HG02970 (cell line): ENCODE data around the gene MYG1.

Experiments used
- ATAC-seq: cut with Tn5 transposase; IDR thresholded peaks from one replicate; pipeline ENCODE4 v1.9.1; 2021; ENCODE audit warnings: mild to moderate bottlenecking, moderate library complexity, moderate number of reproducible peaks; ENCODE audit not compliant: unreplicated experiment, low FRiP score

Gene MYG1

GRCh38 chr12:53299454-53300180 lies at the start of gene MYG1:
Gene MYG1 (plus strand): TSS chr12:53299695. CDS start chr12:53299738, 43 bp downstream.
- no peak for ATAC-seq

DNA sequence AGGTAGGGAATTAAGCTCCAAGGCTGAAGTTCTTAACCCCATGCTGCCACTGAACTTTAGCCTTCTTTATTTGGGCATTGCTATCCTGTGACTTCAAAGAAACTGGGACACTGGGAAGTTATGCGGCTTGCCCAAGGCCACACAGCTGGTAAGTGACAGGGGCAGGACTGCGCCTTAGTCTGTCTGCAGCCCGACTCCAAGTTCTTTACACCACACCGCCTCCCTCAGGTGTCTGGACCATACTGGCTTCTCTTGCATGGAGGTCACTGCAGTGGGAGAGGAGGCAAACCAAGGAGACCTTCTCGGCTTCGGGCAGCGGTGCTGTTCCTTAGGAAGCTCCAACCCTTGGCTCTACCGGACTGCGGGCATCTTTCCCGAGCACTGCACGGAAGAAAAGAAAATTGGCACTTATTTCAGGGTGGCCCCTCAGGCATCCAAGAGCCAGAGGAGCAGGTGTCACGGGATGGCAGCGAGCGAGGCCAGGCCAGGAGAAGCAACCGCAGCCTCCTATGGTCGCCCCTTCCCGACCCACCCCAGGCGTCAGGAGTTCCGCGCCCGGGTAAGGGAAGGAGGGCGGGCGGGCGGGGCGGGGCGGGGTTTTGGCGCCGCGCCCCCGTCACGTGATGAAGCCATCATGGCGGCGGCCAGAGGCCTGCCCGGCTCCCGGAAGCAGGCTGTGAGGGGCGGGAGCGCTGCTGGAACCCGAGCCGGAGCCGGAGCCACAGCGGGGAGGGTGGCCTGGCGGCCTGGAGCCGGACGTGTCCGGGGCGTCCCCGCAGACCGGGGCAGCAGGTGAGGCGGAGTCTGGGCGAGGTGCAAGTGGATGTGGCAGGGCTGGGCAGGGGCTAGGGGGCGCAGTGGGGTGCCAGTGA lies 47.8 kb upstream of the MYG1 start:
- ATAC-seq: peak; percentile 60

DNA sequence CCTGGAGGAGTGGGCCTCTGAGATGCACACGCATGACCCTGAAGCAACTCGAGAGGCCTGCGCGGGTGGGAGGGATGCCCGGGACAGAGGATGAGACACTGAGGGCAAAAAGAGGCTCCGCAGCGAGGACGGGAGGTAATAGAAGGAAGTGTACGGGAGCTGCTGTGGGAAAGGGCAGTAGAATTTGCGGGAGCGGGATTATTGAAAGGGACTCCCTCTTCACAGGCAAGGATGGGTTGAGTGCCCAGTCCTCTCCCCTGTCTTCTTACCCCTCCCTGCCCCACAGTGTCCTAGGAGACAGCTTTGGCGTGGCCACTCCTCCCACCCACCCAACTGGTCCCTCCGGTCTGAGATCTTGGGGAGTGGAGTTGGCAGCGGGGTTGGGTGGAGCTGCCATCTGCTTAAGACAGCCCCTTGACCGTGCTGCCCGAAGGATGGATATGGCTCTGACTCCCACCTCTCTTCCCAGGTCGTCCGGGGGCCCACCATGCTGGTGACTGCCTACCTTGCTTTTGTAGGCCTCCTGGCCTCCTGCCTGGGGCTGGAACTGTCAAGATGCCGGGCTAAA lies 47.1 kb upstream of the MYG1 start:
- peak; percentile 11 for ATAC-seq

- ATAC-seq: no peak
These were observed 46.2 kb upstream of the MYG1 start for GRCh38 chr12:53253298-53253697.

- no peak for ATAC-seq
These were observed 44.5 kb upstream of the MYG1 start for GRCh38 chr12:53254816-53255545.

GRCh38 chr12:53255996-53256395 lies 43.5 kb upstream of the MYG1 start:
- ATAC-seq: no peak

DNA sequence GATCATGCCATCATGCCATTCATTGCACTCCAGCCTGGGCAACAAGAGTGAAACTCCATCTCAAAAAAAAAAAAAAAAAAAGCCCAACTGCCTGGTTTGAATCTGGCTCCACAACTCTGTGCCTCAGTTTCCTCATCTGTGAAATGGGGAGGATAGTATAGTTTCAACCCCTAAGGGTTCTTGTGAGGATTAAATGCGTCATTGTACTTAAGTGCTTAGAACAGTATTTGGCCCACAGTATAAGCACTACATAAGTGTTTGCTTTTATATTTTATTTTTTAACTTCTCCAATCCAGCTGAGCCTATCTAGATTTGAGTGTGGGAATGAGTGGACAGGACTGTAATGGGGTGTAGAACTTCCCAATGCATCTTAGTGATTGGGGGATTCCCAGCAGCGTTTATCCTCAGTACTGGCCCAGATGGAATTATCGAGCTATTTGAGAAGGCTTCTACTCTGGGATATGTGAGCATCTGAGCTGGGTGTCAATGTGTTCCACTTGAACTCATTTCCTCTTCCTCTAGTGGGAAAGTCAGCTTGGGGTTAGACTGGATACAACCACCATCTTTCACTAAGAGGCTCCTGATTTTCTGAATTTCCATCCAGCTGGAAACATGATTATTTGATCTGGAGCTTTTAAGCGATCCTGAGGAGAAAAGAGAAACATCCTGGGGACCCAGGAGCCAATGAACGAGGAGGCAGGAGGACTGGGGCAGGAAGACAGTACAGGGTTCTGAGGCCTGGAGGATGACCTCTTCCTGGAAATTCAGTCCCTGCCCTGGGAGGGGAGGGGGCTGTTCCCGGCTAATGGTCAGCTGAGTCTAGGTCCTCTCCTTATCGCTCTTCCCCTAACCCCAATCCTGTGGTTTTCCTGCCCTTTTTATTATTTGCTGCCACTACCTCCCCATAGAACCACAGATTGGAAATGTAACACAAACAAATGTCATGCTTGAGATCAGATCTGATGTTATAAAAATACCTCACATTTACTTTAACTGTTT lies 40.7 kb upstream of the MYG1 start:
- no peak for ATAC-seq

- no peak for ATAC-seq
These were observed 39.6 kb upstream of the MYG1 start for GRCh38 chr12:53259891-53260290.

- ATAC-seq: no peak
These were observed 33.7 kb upstream of the MYG1 start for GRCh38 chr12:53265783-53266182.

DNA sequence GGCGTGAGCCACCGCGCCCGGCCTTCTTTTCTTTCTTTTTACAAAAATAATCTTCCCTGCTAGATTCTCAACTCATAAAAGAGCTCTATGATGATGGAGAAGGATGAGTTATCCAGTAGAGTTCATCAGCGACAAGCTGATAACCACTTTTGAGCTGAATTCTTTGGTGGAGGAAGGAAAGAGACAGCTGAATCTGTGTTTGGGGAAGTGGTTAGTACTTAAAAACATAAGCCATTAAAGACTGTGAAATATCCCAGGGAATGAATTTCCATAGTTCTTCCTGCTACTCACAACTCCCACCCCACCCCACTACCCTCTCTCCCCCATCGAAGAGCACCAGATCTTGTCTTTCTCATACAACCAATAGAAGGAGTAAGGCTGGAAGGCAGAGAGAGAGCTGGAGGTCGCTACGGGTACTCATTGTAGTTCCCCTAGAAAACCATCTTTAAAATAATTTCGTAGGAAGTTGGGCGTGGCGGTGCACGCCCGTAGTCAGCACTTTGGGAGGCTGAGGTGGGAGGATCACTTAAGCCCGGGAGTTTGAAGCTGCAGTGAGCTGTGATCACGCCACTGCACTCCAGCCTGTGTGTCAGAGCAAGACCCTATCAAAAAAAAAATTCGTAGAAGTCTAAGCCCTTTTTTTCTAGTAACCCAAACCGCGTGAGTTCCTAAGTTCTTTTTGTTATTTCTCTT lies 32.0 kb upstream of the MYG1 start:
- peak; percentile 15 for ATAC-seq

DNA sequence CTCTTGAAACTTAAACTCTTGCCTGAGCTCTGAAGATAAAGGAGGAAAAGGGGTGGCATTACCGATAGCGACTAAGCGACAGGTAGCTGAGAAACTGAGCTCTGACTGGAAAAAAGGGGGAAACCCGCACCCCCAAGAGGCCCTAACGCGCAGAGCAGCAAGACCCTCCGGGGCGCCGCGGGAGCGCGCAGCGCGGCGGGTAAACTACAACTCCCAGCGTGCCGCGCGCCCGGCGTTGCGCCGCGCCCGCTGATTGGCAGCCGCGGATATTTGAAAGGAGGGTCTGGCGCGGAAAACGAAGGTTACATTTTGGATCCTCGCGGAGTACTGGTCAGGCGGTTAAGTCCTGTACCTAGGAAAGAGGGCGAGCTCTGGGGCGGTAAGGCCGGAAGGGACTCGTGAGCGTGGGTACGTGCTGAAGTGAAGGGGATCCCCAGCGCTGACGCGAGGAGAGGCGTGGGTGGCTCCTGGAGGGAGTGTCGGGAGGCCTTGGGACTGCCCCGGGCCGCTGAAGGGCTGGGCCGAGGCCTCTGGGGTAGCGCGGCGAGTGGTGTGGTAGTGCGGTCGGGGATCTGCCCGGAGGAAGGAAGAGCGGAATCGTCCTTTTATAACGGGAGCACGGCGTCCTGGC lies 31.4 kb upstream of the MYG1 start, which contains the start of gene ESPL1:
ESPL1 (plus strand) TSS at position 301 of the 631 bp plus-strand sequence. CDS start 468 bp downstream, outside the sequence.
- ATAC-seq: peak; percentile 78

DNA sequence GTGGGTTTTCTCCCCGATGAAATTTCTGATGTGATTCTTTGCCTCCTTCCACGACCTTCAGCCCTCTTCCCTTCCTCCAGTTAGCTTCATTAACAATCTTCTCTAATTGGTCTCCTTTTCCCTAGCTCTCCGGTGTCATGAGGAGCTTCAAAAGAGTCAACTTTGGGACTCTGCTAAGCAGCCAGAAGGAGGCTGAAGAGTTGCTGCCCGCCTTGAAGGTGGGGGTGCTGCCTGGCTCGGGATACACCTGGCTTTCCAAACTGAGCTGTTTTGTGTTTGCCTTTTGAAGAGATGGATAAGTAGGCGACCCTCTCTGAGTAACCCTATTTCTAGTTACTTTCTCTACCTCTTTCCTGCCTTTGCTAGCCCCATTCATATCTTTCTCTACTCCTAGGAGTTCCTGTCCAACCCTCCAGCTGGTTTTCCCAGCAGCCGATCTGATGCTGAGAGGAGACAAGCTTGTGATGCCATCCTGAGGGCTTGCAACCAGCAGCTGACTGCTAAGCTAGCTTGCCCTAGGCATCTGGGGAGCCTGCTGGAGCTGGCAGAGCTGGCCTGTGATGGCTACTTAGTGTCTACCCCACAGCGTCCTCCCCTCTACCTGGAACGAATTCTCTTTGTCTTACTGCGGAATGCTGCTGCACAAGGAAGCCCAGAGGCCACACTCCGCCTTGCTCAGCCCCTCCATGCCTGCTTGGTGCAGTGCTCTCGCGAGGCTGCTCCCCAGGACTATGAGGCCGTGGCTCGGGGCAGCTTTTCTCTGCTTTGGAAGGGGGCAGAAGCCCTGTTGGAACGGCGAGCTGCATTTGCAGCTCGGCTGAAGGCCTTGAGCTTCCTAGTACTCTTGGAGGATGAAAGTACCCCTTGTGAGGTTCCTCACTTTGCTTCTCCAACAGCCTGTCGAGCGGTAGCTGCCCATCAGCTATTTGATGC lies 30.6 kb upstream of the MYG1 start:
- ATAC-seq: no peak

DNA sequence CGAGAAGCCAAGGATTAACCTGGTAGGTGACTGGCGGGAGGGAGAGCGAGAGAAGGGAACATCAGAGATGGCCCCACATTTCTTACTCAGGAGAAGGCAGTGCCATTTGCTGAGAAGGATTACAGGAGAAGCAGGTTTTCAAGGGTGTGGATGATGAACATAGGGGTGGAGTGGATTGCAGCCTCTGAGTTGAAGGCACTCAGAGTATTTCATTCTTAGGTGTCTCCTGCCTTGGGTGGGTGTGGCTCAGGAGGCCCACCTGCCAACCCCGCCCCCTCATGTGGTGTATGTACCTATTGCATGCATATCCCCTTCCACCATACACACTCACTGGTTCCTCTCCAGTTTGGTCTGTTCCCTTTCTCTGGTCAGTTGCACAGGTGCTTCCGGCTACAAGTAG lies 25.1 kb upstream of the MYG1 start:
- no peak for ATAC-seq

- no peak for ATAC-seq
These were observed 23.0 kb upstream of the MYG1 start for GRCh38 chr12:53276511-53276910.

- no peak for ATAC-seq
These were observed 21.5 kb upstream of the MYG1 start for GRCh38 chr12:53277981-53278380.

GRCh38 chr12:53279283-53279869 lies 20.1 kb upstream of the MYG1 start:
- no peak for ATAC-seq
